SU-DHL-6 (cell line): ENCODE measurements around the gene ZNF512B.

ENCODE experiments used
- CTCF ChIP-seq: fragments of 200-600 bp; sonication (generic); IDR thresholded peaks from one replicate; pipeline ENCODE4 v1.5.1; 2017; ENCODE audit warnings: antibody characterized with exemption, mild to moderate bottlenecking, low read length, moderate library complexity; ENCODE audit not compliant: insufficient read depth, poor library complexity, severe bottlenecking
- EZH2phosphoT487 ChIP-seq: fragments of 200-600 bp; sonication (generic), shearing (Covaris generic); conservative IDR thresholded peaks from 2 replicates; pipeline ENCODE4 v1.6.1; 2018; ENCODE audit warnings: mild to moderate bottlenecking, antibody characterized with exemption, low read length, moderate library complexity, mixed read lengths

GRCh38 chr20:63980317-63980805 lies 10.6 kb upstream of the ZNF512B start:
- TF ChIP-seq CTCF (no peak), EZH2phosphoT487 (no peak)
